ENCODE data around the gene SLITRK3.
A peak's percentile ranks its signal among the peaks of the same experiment; 100 is the strongest.
"Not testable (repeated sequence)": the region's sequence is repeated elsewhere in the genome, so short reads cannot be mapped to it uniquely, and the experiment has no call there.

Gene SLITRK3

DNA sequence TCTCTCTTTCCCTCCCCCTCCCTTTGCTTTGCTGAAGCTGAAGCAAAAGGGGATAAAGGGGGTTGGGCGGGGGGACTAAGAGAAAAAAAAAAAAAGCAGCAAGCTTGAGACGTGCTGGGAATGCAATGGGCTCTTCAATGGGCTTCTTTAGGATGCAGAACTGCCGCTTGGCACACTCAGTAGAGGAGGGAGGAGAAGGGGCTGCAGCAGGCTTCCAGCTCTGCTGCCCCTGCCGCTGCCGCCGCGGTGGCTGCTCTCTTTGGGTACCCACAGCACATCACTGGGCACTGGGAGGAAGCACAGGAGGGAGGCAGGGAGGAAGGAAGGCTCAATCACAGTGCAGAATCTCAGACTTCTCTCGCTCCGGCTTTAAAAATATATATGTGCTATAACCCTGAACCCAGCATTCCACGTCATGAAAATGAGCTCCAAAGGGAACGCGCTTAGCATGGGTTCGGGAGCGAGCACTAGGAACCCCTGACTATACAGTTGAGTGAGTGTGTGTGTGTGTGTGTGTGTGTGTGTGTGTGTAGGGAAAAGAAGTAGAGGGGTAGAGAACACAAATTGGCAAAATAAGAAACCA lies 3.5 kb downstream of the SLITRK3 start:
- peak; percentile 29 for DNase-seq

DNA sequence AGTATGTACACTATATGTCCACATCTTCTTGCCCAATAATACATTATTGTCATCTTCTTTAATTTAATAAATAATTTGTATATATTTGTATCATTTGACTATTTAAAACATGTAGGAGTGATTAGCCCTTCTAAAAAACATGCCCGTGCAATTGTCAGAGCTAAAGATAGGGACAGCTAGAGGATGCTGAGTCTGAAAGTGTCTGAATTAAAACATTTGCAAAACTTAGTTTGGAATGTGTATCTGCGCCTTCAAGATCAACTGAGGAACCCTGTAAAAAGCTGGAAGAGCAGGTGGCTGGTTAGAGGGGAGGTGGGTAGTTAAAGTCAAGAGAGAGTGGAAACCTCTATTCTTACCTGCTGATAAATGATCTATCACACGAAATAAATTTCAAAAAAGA lies 4.7 kb downstream of the SLITRK3 start:
- DNase-seq: no peak

DNA sequence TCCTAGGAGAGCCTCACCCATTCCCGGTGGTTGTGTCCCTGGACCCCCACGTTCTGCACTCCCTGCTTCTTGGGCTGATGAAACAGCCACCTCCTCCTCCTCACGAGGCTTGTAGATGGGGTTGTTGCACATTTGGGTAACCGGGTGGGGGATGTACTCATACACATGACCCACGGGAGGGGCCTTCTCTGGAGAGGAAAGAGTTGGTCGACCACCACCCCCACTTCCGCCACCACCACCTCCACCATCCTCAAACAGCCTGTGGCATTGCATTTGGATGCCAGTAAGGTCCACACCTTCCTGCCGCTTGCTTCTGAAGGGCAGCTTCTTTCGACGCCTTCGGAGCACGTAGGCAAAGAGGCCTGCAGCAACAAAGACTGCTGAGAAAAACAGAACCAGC lies 7.7 kb downstream of the SLITRK3 start:
- no peak for DNase-seq

DNA sequence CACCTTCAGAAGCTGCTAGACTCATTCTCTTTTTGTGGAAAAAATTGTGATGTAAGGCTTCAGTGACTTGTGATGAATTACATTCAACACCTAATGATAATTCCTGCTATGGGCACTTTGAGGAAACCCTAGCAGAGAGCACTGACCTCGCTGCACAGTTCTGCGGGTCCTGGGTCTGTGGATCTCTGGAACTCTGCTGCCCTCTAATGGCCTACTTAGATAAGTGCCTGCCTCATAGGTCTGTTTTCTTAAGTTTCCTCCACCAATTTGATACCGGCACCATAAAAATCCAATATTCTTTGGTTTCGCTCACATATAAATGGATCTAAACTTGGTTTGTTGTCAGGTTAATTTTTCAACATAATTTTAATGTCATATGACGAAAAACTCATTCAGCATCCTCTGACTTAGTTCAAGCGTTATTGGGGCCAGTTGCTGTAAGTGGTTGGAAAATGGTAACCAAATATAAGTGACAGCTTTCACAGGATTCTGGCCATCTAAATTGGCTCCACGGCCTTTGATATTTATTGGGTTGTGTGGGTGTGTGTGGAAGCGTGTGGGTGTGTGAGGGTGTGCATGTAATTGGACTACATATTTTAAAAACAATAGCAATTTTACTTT lies 10.4 kb downstream of the SLITRK3 start:
- DNase-seq: peak; percentile 58

GRCh38 chr3:165181556-165181955 lies 14.6 kb downstream of the SLITRK3 start:
- no peak for DNase-seq

DNA sequence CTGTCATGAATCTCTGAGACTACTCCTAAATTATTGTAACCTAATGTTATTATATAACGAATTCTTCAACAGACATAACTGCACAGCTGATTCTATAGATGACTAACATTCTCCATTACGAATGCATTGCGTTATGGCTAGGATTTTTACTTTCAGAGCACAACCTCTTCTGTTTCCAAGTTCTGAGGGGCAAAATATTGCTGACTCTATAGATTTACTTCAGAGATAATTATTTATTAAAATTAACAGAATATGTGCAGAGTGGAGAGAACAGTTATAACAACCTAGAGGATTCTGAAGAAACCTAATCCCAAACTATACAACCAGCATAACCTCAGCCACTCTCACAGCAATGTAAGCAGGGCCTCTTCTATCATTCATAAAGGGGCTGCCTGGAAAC lies 25.9 kb downstream of the SLITRK3 start:
- DNase-seq: no peak

GRCh38 chr3:165169368-165169767 lies 26.8 kb downstream of the SLITRK3 start:
- DNase-seq: no peak

- DNase-seq: no peak
Measured at GRCh38 chr3:165162883-165163282, 33.3 kb downstream of the SLITRK3 start.

- DNase-seq: no peak
Measured at GRCh38 chr3:165159760-165160421, 36.3 kb downstream of the SLITRK3 start.

GRCh38 chr3:165158011-165158410 lies 38.2 kb downstream of the SLITRK3 start:
- DNase-seq: no peak

DNA sequence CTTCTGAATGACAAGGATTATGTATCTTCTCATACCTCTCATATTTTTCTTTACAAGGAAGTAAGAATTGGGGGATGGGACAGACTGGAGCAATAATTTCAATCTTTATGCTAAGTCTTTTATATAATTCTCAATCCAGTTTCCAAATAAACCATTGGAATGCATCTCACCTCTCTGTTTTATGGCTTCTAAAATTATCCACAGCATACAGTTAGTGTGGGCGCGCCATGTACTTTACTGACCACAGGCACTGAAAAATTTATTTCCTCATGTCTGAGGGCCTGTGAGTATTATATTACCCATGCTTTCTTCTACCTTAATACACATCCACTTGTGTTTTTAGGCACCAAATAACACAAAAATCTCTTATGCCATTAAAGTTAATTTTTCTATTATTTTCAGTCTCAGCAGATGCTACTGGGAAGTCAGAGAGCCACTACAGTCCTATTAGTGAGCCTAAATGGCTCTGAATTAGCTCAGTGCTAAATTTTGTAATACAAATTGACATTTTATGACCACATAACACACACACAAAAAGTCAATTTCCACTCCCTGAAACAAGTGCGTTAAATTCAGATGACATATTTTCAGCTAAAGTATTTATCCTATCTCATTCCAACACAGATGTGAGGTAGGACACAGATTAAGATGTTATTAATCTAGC lies 39.3 kb downstream of the SLITRK3 start:
- DNase-seq: no peak

- no peak for DNase-seq
Measured at GRCh38 chr3:165148876-165149441, 47.2 kb downstream of the SLITRK3 start.

DNA sequence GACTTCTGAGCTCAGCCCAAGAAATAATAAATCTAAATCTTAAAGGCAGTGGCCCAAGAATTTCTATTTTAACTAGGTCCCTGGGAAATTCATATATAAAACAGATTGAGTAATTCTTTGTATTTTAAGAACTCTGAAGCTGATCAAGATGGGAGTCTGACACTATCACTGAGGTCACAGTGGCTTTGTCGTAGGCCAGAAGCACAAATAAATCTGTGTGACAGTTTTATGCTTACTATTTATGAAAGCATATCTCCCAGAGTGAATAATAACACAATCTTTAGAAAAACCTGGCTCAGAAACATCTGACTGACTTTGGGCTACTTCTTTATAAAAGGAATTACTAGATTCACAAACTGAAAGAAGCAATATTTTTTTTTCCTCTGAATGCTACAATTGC lies 51.9 kb downstream of the SLITRK3 start:
- no peak for DNase-seq

DNA sequence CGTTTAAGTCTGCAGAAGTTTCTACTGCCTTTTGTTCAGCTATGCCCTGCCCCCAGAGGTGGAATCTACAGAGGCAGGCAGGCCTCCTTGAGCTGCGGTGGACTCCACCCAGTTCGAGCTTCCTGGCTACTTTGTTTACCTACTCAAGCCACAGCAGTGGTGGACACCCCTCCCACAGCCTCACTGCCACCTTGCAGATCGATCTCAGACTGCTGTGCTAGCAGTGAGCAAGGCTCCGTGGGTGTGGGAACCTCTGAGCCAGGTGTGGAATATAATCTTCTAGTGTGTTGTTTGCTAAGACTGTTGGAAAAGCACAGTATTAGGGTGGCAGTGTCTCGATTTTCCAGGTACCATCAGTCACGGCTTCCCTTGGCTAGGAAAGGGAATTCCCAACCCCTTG lies 56.3 kb downstream of the SLITRK3 start:
- not testable (repeated sequence) for DNase-seq
